ENCODE data around the gene FARP1. TPM values are rescaled to one million over a fixed set of nuclear protein-coding genes. Genes with fewer than 3 reads are reported as not detected.

FARP1 gene
- polyA plus RNA-seq, 1 of the 3 experiments (the other 2 are of a cell fraction) = 12.0 TPM

DNA sequence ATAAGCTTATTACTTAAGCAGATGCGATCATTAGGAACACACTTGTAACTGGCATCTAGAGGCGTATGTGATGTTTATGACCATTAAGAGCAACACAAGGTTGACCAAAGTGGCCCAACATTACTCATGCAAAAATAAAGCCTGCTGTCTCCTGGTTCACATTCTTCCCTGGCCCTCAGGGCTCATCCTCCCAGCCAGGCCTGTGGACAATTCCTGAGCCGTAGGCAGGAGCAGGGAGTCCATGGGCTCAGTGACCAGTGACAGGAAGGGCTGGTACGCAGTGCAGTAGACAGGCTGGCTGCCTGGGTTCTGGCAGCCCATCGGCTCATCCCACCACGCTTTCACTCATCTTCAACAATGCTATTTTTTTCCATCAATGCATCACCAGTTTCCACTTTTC lies 328.0 kb downstream of the FARP1 start:
- Histone ChIP-seq H3K27me3 (ENCODE audit: insufficient read depth) (no peaks in the 10 kb centered on the region), H2AFZ (ENCODE audit: low read depth) (no peak overlapping the region), H3K4me1 (ENCODE audit: control insufficient read depth in 1 of 2, insufficient read depth in 2 of 2, low read depth in 1 of 2, low read length in 1 of 2) (peaks cover 0 to 18% of the 10 kb centered on the region in 2 experiments; a peak in 1 of 4 replicates), H3K27ac (ENCODE audit: low read depth in 2 of 2, low read length in 1 of 2) (no peak overlapping the region), H3F3A (replicated peaks; ENCODE audit: insufficient read depth) (no peaks in the 10 kb centered on the region), H4K20me1 (ENCODE audit: insufficient read depth) (no peaks in the 10 kb centered on the region), H3K9me3 (no peaks in the 10 kb centered on the region), H3K9ac (no peak overlapping the region), H3K9me2 (no peaks in the 10 kb centered on the region), H3K4me3 (ENCODE audit: low read depth in 2 of 2, low read length in 1 of 2) (no peak overlapping the region), H3K79me2 (ENCODE audit: insufficient read depth) (no peaks in the 10 kb centered on the region), H3K36me3 (replicated peaks in 1 of 2; ENCODE audit: control insufficient read depth in 1 of 2, insufficient read depth in 2 of 2, low read length in 1 of 2) (peaks cover 15 to 47% of the 10 kb centered on the region in 2 experiments), H3K4me2 (no peak overlapping the region)
- ChIA-PET CTCF (interaction anchor here (0.8 to 3.6 kb wide), 5 partner anchors 11 to 202 kb away, joined by 3 to 11 read pairs (median 3); no protein-coding TSS in a partner anchor), POLR2A (no interaction called here)
- DNase-seq = no peak
- WGBS (ENCODE audit: low lambda C conversion rate) = 72% methylated on average over 5 of the region's 6 CpGs
- TF ChIP-seq FOXM1 (IDR thresholded peaks at IDR 0.05; ENCODE audit: low read depth) (no peak), ELF1 (IDR thresholded peaks at IDR 0.05) (no peak), NRF1 (IDR thresholded peaks at IDR 0.05; ENCODE audit: low read depth, low read length) (no peak), EZH2phosphoT487 (IDR thresholded peaks at IDR 0.05; ENCODE audit: borderline replicate concordance, low read depth) (no peak), FOXJ3 (CRISPR knock-in tag; IDR thresholded peaks at IDR 0.05) (no peak), GABPA (IDR thresholded peaks at IDR 0.05; ENCODE audit: low read depth) (no peak), SIN3A (IDR thresholded peaks at IDR 0.05; ENCODE audit: borderline replicate concordance, low read depth, low read length) (no peak), SMC3 (IDR thresholded peaks at IDR 0.05; ENCODE audit: low read depth, low read length) (no peak), TEAD4 (IDR thresholded peaks at IDR 0.05; ENCODE audit: borderline replicate concordance, insufficient read depth) (no peak)
- TF ChIP-seq, protein P1, sequence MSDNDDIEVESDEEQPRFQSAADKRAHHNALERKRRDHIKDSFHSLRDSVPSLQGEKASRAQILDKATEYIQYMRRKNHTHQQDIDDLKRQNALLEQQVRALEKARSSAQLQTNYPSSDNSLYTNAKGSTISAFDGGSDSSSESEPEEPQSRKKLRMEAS (IDR thresholded peaks at IDR 0.05; ENCODE audit: low read depth) = no peak
- TF ChIP-seq, protein P2, sequence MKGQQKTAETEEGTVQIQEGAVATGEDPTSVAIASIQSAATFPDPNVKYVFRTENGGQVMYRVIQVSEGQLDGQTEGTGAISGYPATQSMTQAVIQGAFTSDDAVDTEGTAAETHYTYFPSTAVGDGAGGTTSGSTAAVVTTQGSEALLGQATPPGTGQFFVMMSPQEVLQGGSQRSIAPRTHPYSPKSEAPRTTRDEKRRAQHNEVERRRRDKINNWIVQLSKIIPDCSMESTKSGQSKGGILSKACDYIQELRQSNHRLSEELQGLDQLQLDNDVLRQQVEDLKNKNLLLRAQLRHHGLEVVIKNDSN (IDR thresholded peaks at IDR 0.05; ENCODE audit: borderline replicate concordance, low read depth) = no peak
- TF ChIP-seq, protein P3, sequence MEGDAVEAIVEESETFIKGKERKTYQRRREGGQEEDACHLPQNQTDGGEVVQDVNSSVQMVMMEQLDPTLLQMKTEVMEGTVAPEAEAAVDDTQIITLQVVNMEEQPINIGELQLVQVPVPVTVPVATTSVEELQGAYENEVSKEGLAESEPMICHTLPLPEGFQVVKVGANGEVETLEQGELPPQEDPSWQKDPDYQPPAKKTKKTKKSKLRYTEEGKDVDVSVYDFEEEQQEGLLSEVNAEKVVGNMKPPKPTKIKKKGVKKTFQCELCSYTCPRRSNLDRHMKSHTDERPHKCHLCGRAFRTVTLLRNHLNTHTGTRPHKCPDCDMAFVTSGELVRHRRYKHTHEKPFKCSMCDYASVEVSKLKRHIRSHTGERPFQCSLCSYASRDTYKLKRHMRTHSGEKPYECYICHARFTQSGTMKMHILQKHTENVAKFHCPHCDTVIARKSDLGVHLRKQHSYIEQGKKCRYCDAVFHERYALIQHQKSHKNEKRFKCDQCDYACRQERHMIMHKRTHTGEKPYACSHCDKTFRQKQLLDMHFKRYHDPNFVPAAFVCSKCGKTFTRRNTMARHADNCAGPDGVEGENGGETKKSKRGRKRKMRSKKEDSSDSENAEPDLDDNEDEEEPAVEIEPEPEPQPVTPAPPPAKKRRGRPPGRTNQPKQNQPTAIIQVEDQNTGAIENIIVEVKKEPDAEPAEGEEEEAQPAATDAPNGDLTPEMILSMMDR (IDR thresholded peaks at IDR 0.05) = no peak
- TF ChIP-seq, protein P4, sequence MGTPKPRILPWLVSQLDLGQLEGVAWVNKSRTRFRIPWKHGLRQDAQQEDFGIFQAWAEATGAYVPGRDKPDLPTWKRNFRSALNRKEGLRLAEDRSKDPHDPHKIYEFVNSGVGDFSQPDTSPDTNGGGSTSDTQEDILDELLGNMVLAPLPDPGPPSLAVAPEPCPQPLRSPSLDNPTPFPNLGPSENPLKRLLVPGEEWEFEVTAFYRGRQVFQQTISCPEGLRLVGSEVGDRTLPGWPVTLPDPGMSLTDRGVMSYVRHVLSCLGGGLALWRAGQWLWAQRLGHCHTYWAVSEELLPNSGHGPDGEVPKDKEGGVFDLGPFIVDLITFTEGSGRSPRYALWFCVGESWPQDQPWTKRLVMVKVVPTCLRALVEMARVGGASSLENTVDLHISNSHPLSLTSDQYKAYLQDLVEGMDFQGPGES (IDR thresholded peaks at IDR 0.05; ENCODE audit: low read depth, low read length) = no peak

DNA sequence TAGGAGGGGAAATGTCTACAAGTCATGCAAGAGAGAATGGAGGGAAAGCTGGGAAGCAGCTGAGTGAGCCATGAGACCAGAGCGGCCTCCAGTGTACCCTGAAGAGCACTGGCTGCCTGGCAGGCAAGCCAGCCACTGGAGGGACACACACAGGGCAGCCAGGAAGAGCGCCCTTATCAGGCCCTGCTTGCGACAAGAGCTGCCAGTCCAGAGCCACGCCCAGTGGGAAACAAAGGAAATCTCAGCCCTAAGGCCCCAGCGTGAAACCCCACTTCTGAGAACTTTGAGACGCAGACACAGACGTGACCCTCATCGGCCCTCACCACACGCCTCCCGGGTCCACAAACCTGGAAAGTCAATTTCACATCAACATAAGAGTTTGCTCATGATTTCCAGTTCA lies 329.0 kb downstream of the FARP1 start:
- 88% methylated on average over 9 of the region's 10 CpGs for WGBS (ENCODE audit: low lambda C conversion rate)
- Histone ChIP-seq H3K9me2 (no peaks in the 10 kb centered on the region), H3K9me3 (no peaks in the 10 kb centered on the region), H3K27me3 (ENCODE audit: insufficient read depth) (no peaks in the 10 kb centered on the region), H3F3A (replicated peaks; ENCODE audit: insufficient read depth) (peaks cover 3% of the 10 kb centered on the region), H2AFZ (ENCODE audit: low read depth) (no peak overlapping the region), H3K4me1 (ENCODE audit: control insufficient read depth in 1 of 2, insufficient read depth in 2 of 2, low read depth in 1 of 2, low read length in 1 of 2) (peaks cover 8 to 26% of the 10 kb centered on the region in 2 experiments; a peak in 2 of 4 replicates), H4K20me1 (ENCODE audit: insufficient read depth) (no peaks in the 10 kb centered on the region), H3K36me3 (replicated peaks in 1 of 2; ENCODE audit: control insufficient read depth in 1 of 2, insufficient read depth in 2 of 2, low read length in 1 of 2) (peaks cover 12 to 45% of the 10 kb centered on the region in 2 experiments), H3K79me2 (ENCODE audit: insufficient read depth) (peaks cover 9% of the 10 kb centered on the region; the same call in 1 of the 2 replicates), H3K4me2 (no peak overlapping the region), H3K27ac (ENCODE audit: low read depth in 2 of 2, low read length in 1 of 2) (no peak overlapping the region; a peak in 1 of 4 replicates), H3K9ac (no peak overlapping the region), H3K4me3 (ENCODE audit: low read depth in 2 of 2, low read length in 1 of 2) (no peak overlapping the region)
- ChIA-PET CTCF (interaction anchor here (0.6 to 2.9 kb wide), 4 partner anchors 24 to 182 kb away, joined by 4 to 11 read pairs (median 4); no protein-coding TSS in a partner anchor), POLR2A (no interaction called here)
- DNase-seq = no peak
- TF ChIP-seq, protein P1 (IDR thresholded peaks at IDR 0.05; ENCODE audit: low read depth) = no peak
- TF ChIP-seq, protein P3 (IDR thresholded peaks at IDR 0.05) = no peak
- TF ChIP-seq MEF2A (IDR thresholded peaks at IDR 0.05; ENCODE audit: borderline replicate concordance, low read depth) (no peak), GATA2 (CRISPR knock-in tag; IDR thresholded peaks at IDR 0.05) (no peak), MXI1 (IDR thresholded peaks at IDR 0.05; ENCODE audit: low read depth, low read length) (no peak), POLR2AphosphoS5 (IDR thresholded peaks at IDR 0.05; ENCODE audit: low read depth, low read length) (no peak)
- TF ChIP-seq, protein P5, sequence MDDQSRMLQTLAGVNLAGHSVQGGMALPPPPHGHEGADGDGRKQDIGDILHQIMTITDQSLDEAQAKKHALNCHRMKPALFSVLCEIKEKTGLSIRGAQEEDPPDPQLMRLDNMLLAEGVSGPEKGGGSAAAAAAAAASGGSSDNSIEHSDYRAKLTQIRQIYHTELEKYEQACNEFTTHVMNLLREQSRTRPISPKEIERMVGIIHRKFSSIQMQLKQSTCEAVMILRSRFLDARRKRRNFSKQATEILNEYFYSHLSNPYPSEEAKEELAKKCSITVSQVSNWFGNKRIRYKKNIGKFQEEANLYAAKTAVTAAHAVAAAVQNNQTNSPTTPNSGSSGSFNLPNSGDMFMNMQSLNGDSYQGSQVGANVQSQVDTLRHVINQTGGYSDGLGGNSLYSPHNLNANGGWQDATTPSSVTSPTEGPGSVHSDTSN (IDR thresholded peaks at IDR 0.05) = no peak
- TF ChIP-seq, protein P4 (IDR thresholded peaks at IDR 0.05; ENCODE audit: low read depth, low read length) = no peak
